CD1c-positive myeloid dendritic cell (primary cell): ENCODE measurements around the gene CCL13.
A peak's percentile ranks its signal among the peaks of the same experiment; 100 is the strongest.

Experiments
- DNase-seq: peaks from one replicate; pipeline ENCODE4 v3.0.0-alpha.2; 2016; ENCODE audit errors: extremely low spot score

CCL13 gene

DNA sequence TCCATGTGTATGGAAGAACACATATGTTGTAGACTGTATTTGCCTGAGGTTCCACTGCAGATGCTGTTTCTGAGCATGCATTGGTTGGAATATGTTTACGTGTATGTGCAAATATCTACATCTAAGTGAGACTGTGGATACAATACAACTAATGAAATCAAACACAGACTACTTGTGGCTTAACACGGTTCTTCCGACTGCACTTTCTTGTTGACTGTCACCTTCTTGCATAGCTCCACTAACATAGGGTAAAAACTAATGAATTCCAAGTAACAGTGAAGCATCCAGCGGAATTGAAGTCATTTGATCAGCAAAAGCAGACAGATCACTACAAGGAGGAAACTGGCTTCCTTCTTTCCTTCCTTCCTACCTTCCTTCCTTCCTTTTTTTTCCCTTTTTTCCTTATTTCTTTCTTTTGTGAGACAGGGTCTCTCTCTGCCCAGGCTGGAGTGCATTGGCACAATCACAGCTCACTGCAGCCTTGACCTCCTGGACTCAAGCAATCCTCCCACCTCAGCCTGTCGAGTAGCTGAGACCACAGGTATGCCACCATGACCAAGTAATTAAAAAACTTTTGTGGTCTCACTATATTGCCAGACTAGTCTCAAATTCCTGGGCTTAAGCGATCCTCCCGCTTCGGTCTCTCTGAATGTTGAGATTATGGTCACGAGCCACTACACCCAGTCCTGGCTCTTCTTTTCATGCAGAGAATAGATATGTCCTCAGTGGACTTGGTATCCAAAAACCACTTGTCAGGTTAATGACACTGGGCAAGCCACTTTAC, 28.7 kb downstream of the CCL13 start:
- no peak for DNase-seq

- DNase-seq: no peak
These were observed 30.0 kb downstream of the CCL13 start for GRCh38 chr17:34386343-34386696.

DNA sequence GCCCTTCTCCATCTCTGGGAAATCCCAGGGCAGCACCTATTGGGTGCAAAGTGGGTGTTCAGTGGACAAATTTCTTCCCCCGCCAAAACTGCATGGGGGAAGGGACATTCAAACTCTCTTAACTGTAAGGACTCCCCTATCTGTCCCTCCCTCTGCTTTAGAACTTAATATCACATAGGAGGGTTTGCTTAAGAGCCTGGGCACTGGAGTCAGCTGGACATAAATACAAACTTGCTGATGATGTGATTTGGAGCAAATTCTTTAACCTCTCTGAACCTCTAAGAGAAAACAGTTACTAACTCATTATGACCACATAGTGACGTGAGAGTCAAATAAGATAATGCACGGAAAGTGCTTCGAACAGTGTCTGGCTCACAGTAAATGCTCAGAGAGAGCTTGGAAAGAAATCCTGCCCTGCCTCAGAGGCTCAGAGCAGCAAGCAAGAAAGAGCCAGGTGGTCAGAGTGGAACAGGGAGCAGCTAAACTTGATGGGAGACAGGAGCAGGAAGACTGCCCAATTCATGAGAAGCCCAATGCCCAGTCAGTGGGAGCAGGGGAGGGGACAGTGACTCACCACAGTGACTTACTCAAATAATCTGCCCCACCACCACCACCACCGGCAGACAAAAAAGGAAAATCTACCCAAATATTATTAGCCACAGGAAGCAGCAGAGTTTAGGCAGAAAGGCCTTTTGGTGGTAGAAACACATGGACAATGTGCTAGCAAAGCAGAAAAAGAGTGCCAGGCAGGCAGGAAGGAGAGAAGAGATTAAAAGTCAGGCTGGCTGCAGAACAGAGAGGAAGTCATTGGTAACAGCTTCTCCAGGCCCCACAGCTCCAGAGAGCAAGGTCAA, 30.6 kb downstream of the CCL13 start:
- peak; percentile 56 for DNase-seq

DNA sequence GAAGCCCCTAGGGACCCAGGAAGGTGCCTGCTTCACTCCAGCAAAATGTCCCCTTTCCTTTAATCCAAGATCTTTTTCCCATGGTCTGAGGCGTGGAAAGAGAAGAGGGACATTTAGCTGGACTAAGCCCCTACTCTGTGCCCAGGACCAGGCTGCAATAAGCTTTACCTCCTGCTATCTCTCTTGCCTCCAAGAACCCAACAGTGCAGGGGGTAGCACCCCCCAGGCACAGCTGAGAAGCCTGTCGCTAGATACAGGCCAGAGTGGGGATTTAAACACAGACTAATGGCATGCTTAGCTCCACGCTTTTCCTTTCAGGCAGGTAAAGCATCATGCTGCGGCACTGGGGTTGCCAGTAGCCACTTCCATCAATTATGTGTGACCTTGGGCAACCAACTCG, 31.3 kb downstream of the CCL13 start:
- no peak for DNase-seq

- no peak for DNase-seq
These were observed 33.0 kb downstream of the CCL13 start for GRCh38 chr17:34389126-34389750.

- DNase-seq: no peak
These were observed 34.4 kb downstream of the CCL13 start for GRCh38 chr17:34390649-34391048.

DNA sequence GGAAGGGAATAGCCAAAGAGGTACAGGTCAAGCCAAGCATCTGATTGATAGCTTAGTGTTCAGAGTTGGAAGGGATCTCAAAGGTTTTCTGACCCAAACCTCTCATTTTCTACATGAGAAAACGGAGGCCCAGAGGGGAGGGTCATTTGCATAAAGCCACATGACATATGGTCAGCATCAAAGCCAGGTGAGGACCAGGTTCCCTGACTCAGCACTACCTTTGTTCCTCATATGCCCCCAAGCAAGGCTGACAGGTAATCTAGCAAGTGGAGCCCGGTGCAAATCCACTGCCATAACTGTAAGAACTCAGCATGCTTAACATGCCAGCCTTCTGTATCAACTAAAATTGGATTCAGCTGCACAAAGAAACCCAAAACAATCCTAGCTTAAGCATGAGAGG, 35.0 kb downstream of the CCL13 start:
- DNase-seq: no peak

- DNase-seq: no peak
These were observed 37.1 kb downstream of the CCL13 start for GRCh38 chr17:34393401-34393800.

GRCh38 chr17:34397265-34397664, 41.0 kb downstream of the CCL13 start:
- no peak for DNase-seq

GRCh38 chr17:34398990-34399389, 42.7 kb downstream of the CCL13 start:
- peak; percentile 83 for DNase-seq

DNA sequence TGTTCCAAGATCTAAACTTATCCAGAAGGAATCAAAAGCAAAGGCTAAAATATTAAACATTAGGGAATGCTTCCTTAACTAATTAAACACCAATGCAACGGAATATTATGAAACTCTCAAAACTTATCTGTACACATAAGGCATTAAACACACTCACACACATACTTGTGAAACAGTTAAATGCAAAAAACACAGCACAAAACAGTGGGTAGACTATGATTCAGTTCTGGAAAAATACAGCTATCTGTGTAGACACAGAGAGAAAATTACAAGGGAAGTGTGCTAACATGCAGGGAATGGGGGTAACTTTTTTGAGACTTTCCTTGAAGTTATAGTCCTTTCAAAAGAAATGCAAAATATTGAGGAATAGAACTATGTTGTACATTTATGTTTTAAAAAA, 43.4 kb downstream of the CCL13 start:
- DNase-seq: peak; percentile 56

GRCh38 chr17:34400301-34400931, 44.1 kb downstream of the CCL13 start:
- DNase-seq: no peak

- DNase-seq: no peak
These were observed 44.9 kb downstream of the CCL13 start for GRCh38 chr17:34401165-34401564.

GRCh38 chr17:34403006-34403405, 46.7 kb downstream of the CCL13 start:
- peak; percentile 11 for DNase-seq

GRCh38 chr17:34406226-34406625, 49.9 kb downstream of the CCL13 start:
- DNase-seq: no peak
